ENCODE results near the gene CHMP6.

- no peak for TF ChIP-seq CTCF (IDR thresholded peaks at IDR 0.05)
- TF ChIP-seq EP300 (IDR thresholded peaks at IDR 0.05): no peak
Measured at GRCh38 chr17:80969030-80969673, 22.5 kb upstream of the CHMP6 start.
